GM21367 (cell line): ENCODE data around the gene SLCO1B1.

Experiments
- ATAC-seq: cut with Tn5 transposase; IDR thresholded peaks from one replicate; pipeline ENCODE4 v1.9.1; 2021; ENCODE audit not compliant: unreplicated experiment

SLCO1B1 gene

GRCh38 chr12:21220266-21220665 is 89.3 kb downstream of the SLCO1B1 start:
- ATAC-seq: no peak

DNA sequence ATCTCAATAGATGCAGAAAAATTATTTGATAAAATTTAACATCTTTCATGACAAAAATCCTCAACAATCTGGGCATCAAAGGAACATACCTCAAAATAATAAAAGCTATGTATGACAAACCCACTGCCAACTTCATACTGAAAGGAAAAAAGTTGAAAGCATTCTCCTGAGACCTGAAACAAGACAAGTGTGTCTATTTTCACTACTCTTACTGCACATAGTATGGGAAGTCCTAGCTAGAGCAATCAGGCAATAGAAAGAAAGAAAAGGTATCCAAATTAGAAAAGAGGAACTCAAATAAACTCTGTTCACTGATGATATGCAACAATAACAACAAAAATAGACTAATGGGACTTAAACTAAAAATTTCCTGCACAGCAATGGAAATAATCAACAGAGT is 90.1 kb downstream of the SLCO1B1 start:
- no peak for ATAC-seq

DNA sequence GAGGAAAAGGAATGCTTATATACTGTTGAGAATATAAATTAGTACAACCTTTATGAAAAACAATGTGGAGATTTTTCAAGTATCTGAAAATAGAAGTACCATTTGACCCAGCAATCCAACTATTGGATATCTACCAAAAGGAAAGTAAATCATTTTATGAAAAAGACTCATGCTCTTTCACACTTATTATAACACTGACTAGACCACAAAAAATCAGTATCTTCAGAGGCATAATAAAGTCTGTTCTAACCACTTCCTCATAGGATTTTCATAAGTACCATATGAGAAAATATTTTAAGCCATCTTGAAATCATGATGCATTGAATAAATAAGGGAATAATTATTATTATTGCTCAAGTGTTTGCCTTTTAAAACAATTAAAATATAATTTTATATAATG is 90.8 kb downstream of the SLCO1B1 start:
- no peak for ATAC-seq

DNA sequence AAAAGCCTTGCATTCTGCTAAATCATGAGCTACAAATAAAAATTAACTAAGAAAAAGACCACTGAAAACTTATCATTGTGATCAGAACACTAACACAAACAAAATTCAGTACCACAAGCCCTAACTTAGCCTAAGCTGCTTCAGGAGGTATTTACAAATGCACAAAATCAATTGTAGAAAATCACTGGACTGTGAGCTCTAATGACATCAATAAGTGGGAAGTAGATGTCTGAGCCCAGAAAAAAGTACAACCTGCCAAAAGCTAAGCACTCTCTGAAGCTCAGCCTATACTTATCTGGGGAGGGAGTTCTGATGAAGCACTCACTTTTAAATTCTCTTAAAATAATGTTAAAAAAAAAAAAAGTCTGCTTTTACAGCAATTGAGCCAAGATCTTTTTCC is 92.9 kb downstream of the SLCO1B1 start:
- no peak for ATAC-seq

DNA sequence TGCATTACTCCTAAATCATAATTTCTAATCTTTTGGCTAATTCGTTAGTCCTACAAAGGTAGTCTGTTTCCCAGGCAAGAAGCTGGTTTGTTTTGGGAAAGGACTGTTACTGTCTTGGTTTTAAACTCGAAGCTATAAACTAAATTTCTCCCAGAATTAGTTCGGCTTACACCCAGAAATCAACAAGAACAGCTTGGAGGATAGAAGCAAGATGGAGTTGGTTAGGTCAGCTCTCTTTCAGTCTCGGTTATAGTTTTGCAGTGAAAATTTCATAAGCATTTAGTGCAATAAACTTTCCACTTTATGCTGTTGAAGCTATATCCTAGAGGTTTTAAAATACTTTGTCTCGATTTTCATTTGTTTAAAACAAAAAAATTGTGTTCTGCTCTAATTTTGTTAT is 103.4 kb downstream of the SLCO1B1 start:
- ATAC-seq: no peak

GRCh38 chr12:21239866-21240265 is 108.9 kb downstream of the SLCO1B1 start:
- ATAC-seq: no peak

GRCh38 chr12:21248679-21249078 is 117.7 kb downstream of the SLCO1B1 start:
- ATAC-seq: peak; percentile 59

DNA sequence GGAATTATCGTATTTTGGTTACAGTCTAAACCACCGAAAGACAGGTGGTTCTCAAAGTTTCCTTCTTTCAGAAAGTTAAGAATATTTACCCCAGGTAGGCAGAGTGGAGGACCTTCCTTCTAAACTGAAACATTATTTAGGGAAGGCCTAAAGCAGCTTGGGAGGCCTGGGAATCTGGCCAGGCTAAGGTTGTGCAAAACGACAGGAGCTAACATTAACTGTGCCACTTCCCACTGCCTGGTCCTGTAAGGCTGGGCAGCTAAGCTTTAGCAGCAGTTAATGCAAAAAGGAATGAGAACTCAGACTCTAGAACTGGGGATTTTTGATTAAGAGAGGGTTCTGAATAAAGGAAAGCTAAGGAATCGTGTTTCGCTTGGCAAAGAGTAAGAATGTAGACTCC is 121.1 kb downstream of the SLCO1B1 start:
- ATAC-seq: no peak

- no peak for ATAC-seq
Observed at GRCh38 chr12:21257172-21257571, 126.2 kb downstream of the SLCO1B1 start.

DNA sequence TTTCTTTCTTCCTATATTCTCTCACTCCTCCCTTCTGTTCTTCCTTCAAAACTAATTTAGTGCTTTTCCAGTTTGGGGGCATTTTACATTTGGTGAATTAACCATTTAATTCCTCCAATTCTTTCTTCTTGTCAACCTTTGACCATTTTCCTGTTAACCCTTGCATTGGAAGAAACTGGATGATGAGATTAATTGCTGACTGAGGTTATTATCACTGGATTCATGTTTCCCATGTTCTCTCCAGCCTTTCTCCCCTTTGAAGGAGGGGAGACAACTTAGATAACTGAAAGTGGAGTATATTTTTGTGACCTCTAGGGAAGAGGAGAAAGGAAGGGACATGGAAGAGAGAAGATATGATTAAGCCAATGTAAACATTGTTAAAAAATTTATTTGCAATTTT is 133.2 kb downstream of the SLCO1B1 start:
- no peak for ATAC-seq

DNA sequence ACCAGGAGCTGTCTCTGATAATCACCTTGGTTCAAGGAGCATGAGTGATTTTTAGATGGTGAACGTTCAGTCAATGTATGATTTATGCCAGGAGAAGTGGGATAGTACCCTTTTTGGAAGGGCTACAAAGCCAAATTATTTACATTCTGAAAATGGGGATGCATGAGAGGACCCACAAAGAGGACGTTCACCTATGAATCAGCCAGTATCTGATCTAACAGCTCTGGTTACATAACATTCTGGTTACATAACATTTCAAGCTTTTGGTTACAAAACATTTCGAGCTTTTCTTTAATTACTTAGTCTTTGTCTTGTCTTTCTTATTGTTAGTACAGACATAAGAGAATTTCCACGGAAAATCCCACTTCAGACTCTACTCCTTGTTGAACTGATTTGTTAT is 134.9 kb downstream of the SLCO1B1 start:
- ATAC-seq: no peak

DNA sequence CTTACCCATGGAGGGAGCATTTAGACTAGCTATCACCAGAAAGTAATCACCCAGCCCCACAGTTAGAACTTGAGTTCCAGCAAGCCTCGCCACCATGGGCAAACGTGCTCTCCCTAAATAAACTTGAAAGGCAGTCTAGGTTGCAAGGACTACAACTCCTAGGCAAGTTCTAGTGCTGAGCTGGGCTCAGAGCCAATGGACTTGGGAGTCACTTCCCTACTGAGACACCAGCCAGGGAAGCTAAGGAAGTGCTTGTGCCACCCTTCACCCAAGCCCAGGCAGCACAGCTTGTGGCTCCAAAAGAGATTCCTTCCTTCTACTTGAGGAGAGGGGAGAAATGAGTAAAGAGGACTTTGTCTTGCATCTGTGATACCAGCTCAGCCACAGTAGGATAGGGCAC is 145.8 kb downstream of the SLCO1B1 start:
- no peak for ATAC-seq
